ENCODE data around the gene PLAU.
"Not testable (repeated sequence)": the region's sequence is repeated elsewhere in the genome, so short reads cannot be mapped to it uniquely, and the experiment has no call there.

PLAU gene

DNA sequence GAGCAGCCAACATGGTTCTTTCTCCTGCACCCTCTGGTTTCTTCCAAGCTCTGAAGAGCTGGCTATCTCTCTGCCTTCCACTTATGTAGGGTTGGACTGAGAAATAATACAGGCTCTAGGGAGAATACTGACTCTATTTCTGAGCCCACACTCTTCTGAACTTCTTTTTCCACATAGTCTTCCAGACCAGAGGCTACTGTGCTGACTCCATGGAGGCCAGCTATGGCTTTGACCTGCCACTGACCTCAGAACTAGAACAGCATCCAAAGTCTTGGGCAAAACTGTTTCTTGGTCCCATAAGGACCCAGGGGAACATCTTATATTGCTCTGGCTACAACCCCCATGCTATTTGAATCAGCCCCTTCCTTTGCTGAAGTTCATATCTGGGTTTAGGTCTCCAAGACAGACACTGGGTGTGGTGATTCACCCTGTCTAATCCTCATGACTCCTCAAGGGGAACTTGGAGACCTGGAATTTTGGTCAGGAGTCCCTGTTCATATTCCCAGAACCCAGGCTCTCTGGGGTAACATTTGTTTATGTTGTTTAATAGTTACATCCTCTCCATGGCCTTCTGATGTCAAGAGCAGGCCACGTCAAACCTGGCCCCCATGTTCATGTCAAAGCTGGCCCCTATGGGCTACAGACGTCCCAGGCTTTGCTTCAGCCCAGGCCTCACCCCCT, 12.1 kb upstream of the PLAU start:
- peak; percentile 63 for DNase-seq

DNA sequence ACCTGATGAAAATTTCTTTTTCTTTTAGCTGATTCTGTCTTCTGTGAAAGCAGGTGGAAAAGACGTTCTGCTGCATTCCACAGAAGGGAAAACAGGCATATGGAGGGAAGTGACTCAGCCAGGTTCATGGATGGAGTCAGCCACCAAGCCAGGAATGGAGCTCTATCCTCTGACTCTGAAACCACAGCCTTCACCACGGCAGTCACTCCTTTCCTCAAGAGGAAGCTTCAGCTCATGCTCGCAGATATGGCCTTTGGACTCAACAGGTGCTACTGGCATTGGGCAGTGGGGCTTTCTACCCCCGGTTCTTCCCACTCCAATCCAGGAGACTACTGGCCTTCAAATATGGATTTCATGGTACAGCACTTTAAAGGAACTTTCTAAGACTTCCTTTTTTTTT, 11.5 kb upstream of the PLAU start:
- peak; percentile 95 for DNase-seq

GRCh38 chr10:73900064-73900463, 10.9 kb upstream of the PLAU start:
- DNase-seq = no peak

- no peak for DNase-seq
Observed at GRCh38 chr10:73901261-73901660, 9.7 kb upstream of the PLAU start.

GRCh38 chr10:73902351-73902750, 8.6 kb upstream of the PLAU start:
- DNase-seq = no peak

DNA sequence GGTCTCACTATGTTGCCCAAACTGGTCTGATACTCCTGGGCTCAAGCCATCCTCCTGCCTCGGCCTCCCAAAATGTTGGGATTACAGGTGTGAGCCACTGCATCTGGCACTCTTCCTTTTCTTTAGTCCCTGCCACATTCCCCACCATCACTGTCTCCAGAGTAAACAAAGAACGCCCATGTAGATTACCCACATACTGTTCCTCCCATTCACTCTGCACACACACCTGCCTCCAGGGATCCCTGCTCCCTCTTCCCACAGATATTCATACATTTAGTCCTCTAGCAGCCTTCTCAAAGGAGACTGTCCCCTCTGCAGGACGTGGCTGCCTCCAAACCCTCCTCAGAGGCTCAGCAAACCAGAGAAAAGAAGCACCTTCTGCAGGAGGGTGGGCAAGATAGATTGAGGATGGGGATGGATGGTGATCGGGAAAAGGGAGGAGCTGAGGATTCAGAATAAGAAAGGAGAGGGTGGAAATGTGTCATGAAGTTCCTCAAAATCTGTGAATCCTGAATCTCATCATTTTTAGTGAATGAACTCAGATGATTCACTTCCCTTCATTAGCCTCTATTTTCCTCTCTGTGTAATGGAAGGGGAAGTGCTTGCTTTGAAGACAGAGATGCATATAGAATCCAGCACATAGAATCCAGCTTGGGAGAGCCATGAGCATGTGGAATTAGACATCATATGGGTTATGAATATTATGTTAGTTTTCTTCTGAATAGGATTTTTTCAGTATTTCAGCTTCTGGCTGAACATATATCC, 5.5 kb upstream of the PLAU start:
- DNase-seq = no peak

DNA sequence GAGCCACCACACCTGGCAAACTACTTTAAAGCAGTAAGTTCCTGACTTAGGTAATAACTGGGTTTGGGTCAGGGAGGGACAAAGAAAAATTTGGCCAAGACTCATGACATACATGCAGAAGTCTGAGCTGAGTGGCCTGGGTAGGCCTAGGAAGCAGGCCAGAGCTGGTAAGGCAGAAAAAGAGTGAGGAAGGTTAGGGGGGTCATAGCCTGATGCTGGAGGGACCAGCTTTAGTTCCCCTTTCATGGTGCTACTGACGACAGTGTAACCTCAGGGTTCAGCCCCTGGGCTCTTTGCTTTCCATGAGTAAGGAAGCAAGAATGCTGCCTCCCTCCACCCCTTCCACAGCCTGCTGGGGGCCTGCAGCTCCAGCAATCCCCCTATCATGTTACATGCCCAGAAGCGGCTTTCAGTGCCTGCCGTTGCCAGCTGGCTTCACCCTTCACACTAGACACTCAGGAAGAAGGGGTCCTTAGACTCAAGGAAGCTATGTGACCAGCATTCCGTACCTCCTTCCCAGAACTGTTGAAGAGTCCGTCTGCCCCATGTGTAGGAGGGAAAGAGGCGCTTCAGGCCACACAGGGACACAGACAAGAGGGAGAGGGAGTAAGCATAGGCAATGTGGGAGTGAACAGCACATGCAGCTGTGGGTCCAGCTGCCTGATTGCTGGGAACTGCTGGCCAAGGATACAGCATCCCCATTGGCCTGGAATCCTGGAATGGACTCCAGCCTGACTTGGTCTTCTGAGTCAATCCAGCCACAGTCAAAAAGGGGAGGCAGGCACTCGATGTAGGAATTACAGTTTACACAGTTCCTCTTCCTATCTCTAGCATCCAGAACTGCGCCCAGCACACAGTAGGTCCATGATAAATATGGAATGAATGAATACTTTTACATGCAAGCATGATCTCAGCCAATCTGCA, 4.1 kb upstream of the PLAU start:
- peak; percentile 100 for DNase-seq

DNA sequence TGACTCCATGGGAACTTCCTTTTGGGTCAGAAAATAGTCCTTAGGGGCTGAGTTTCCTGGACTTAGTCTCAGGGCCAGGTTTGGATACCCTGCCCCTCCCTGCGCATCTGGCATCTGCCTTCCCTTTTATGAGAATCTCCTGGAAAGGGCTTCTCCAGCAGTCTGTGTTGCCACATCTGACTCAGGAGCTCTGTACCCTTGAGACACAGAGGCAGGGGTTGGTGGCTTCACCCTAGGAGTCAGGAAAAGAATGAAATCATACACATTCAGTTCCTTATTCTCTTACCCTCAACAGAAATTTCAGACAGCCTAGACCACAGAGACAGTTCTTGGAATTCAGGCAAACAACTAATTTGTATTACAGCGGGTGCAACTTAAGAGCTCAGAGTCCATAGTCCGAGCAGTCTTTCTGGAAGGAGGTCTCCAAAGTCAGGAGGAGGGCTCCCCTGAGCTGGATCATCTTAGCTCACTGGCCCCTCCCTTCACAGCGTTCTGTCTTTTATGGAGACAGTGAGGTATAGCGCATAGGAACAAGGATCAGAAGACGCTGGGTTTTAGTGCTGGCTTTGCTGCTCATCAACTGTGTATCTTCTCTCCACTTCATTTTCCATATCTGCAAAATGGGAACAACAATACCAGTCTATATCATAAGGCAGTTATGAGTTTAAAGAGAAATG, 3.0 kb upstream of the PLAU start:
- DNase-seq = peak; percentile 66

GRCh38 chr10:73908853-73909539, 1.9 kb upstream of the PLAU start:
- peak; percentile 100 for DNase-seq

DNA sequence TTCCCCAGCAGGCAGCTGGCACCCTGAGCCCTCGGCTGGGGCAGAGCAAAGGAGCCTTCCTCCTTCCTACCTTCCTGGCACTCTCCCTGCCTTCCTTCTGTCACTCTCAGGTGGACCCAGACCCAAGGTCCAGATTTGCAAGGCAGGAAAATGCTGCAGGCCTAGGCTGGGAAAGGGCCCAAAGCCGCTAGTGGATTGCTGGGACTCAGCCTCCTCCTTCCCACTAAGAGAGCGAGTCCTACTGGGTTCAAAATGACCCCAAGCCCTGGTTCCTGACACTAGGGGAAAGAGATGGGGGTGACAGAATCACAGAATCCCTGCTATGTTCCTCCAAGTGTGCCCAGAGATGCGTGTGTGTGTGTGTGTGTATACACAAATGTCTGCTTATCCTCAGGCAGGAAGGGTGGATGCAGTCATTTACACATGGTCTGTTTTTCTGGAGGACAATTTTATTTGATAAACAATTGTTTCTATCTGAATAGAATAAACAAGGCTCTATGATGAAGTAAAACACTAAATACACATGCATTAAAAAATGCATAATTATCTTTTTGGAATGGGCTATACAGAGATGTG, 1.3 kb upstream of the PLAU start:
- no peak for DNase-seq

DNA sequence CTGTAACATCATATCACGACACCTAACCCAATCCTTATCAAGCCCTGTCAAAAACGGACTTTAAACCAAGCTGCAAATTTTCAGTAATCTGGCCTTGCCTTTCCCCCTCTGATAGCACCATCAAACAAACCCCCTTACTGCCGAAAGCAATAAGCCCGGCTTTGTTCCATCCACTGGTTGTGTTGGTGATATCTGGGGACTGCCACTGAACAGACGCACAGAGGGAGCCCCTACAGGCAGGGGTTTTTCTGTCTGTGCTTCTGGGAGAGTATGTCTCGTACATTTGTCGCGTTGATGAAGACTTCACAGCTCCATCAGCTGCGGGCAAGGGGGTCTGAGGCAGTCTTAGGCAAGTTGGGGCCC, 550 bp upstream of the PLAU start:
- DNase-seq = no peak

DNA sequence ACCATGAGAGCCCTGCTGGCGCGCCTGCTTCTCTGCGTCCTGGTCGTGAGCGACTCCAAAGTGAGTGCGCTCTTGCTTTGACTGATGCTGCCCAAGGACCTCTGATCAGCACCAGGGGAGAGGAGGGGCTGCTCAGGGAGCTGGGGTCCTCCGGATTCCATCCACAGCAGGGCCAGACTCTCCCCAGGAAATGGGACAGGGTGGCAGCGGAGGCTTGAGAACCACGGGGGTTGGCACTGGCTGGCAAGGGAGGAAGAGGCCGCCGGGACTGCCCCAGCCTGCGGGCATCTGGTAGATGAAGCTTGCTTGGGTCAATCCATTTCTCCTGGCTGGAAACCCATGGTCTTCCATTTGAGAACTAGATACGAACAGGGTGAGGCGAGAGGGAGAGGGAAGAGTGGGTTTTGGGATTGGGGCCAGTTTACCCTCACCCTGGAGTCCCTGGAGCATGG, 647 bp downstream of the PLAU start:
- DNase-seq = no peak

DNA sequence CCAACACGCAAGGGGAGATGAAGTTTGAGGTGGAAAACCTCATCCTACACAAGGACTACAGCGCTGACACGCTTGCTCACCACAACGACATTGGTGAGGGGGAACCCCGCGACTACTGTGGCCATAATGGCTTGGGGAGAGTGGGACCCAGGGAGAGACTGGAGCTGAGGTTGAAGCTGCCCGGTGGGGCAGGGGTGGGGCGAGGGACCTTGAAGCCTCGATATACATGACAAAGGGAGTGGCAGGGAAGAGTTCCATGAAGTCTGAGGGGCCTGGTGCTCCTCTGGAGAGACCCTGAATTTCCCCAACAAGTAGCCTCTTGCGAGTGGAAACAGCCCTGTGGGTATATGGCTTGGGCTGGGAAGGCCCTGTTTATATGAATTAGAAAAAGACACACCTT, 3.1 kb downstream of the PLAU start:
- no peak for DNase-seq

DNA sequence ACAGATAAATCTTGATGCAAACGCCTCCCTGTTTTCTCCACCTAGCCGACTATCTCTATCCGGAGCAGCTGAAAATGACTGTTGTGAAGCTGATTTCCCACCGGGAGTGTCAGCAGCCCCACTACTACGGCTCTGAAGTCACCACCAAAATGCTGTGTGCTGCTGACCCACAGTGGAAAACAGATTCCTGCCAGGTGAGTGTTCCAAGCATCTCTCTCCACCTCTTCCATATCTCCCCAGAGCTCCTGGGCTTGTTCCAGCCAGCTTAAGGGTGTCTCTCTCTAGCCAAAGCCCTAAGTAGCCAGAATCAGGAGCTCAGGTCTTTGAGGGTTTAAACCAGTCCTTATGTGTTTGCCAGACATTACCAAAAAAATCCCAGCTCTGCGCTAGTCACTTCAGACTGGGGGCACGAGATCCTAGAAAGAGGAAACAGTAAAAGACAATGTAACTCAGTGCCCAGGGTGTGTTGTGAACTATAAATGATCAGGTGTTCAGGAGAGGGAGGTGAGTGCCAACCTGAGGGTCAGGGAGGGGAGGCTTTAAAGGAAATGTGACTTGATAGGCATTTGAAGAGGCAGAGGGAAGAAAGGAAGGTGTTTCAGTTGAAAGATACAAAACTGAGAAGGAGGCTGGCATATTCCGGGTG, 4.4 kb downstream of the PLAU start:
- DNase-seq = no peak

GRCh38 chr10:73916761-73917470, 6.0 kb downstream of the PLAU start:
- no peak for DNase-seq

GRCh38 chr10:73917566-73918305, 6.8 kb downstream of the PLAU start:
- DNase-seq = no peak

GRCh38 chr10:73919481-73919880, 8.5 kb downstream of the PLAU start:
- not testable (repeated sequence) for DNase-seq

- no peak for DNase-seq
Observed at GRCh38 chr10:73920089-73920488, 9.2 kb downstream of the PLAU start.

- DNase-seq = no peak
Observed at GRCh38 chr10:73922007-73922863, 11.3 kb downstream of the PLAU start.
